Keratinocyte (primary cell): Measurements from ENCODE around the gene AHNAK.

ENCODE experiments used
- EZH2 ChIP-seq: IDR thresholded peaks from one replicate; pipeline ENCODE4 v1.6.1; 2012; ENCODE audit warnings: inconsistent platforms, mild to moderate bottlenecking, low read length, moderate library complexity
- TF ChIP-seq, protein P1 (sequence below), 3 experiments: IDR thresholded peaks in 1 of 3; conservative IDR thresholded peaks in 1 of 3; optimal IDR thresholded peaks in 1 of 3; 2 replicates in 2 of 3; 3 replicates in 1 of 3; pipeline versions ENCODE3 to v1.5.1; 2011; ENCODE audit warnings: low read length in 3 of 3, mild to moderate bottlenecking in 3 of 3, moderate library complexity in 2 of 3, control low read depth in 1 of 3, inconsistent platforms in 1 of 3; ENCODE audit not compliant: insufficient read depth in 2 of 3; ENCODE audit errors: extremely low read depth in 1 of 3

DNA sequence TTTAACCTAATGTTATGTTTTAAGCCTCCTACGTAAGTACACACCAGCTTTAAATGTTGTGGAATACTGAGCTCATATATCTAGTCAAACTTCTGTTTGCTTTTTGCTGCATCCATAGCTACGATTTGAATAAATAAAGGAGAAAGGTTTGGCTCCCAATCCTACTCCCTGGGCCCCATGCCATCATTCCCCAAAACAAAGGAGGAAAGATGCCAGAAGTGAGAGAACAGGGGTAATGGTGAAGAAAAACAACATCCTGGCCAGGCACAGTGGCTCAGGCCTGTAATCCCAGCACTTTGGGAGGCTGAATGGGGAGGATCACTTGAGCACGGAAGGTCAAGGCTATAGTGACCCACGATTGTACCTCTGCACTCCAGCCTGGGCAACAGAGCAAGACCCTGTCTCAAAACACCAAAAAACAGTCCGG is 101.3 kb downstream of the AHNAK start:
- TF ChIP-seq, protein P1, sequence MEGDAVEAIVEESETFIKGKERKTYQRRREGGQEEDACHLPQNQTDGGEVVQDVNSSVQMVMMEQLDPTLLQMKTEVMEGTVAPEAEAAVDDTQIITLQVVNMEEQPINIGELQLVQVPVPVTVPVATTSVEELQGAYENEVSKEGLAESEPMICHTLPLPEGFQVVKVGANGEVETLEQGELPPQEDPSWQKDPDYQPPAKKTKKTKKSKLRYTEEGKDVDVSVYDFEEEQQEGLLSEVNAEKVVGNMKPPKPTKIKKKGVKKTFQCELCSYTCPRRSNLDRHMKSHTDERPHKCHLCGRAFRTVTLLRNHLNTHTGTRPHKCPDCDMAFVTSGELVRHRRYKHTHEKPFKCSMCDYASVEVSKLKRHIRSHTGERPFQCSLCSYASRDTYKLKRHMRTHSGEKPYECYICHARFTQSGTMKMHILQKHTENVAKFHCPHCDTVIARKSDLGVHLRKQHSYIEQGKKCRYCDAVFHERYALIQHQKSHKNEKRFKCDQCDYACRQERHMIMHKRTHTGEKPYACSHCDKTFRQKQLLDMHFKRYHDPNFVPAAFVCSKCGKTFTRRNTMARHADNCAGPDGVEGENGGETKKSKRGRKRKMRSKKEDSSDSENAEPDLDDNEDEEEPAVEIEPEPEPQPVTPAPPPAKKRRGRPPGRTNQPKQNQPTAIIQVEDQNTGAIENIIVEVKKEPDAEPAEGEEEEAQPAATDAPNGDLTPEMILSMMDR (optimal IDR thresholded peaks at IDR 0.05 in 1 of 3, IDR thresholded peaks at IDR 0.05 in 1 of 3, conservative IDR thresholded peaks at IDR 0.05 in 1 of 3; ENCODE audit: extremely low read depth in 1 of 3, insufficient read depth in 2 of 3, low read length in 3 of 3): no peak
- no peak for TF ChIP-seq EZH2
